ENCODE data around the gene KCNS3.

DNA sequence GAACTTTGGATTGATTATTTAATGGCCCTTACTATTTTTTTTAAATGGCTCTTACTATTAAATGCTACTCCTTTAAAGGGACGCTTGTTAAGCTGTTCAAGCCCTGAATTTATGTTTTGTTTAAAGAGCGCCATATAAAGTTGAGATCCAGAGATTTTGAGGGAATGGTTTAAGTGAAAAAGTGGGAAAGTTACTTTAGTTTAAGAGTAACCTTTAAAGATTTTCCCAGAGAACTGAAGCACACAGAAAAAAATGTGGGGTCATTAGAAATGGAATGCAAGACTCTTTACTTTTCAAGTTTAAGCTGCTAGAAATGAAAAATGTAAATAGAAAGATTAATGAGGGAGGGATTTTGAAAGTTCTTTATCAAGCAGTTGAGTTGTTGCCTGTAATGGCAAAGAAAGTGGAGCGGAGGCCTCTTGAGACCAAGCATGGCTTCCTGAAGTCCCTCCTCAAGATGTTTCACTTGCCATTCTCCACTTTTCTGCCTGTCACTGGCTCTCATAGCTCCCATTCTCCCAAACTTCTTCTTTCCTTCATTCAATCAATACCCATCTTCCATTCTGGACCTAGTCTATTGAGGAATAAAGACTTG, 93.2 kb downstream of the KCNS3 start:
- no peak for TF ChIP-seq POLR2A (IDR thresholded peaks at IDR 0.05)
- TF ChIP-seq, protein P1, sequence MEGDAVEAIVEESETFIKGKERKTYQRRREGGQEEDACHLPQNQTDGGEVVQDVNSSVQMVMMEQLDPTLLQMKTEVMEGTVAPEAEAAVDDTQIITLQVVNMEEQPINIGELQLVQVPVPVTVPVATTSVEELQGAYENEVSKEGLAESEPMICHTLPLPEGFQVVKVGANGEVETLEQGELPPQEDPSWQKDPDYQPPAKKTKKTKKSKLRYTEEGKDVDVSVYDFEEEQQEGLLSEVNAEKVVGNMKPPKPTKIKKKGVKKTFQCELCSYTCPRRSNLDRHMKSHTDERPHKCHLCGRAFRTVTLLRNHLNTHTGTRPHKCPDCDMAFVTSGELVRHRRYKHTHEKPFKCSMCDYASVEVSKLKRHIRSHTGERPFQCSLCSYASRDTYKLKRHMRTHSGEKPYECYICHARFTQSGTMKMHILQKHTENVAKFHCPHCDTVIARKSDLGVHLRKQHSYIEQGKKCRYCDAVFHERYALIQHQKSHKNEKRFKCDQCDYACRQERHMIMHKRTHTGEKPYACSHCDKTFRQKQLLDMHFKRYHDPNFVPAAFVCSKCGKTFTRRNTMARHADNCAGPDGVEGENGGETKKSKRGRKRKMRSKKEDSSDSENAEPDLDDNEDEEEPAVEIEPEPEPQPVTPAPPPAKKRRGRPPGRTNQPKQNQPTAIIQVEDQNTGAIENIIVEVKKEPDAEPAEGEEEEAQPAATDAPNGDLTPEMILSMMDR (IDR thresholded peaks at IDR 0.05), result no peak

All from ovary (tissue), 3 donors.